ENCODE data around the gene IL19. TPM values are rescaled to one million over a fixed set of nuclear protein-coding genes. Genes with fewer than 3 reads are reported as not detected.

Gene IL19
- total RNA-seq, 1 donor from 2014 or later = not detected

DNA sequence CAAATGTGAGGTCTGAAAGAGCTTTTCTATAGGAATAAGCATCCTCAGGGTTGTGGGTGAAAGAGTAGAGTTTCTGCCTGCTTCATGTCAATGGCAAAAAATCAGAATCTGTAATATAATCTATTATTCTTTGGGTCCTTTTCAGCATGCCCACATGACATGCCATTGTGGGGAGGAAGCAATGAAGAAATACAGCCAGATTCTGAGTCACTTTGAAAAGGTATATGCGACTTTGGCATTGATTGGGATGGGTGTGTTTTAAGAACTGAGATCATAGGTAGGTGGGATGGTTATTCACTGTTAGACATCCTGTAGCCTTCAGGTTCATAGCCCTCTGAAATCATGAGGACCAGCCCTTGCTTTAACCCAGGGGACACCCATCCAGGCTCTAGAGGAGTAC, 96.7 kb downstream of the IL19 start:
- no peak overlapping the region for H3K27ac Mint-ChIP-seq
- peaks cover 5% of the 10 kb centered on the region for H3K4me1 Mint-ChIP-seq (ENCODE audit: low read depth)
- TF ChIP-seq, protein P1, sequence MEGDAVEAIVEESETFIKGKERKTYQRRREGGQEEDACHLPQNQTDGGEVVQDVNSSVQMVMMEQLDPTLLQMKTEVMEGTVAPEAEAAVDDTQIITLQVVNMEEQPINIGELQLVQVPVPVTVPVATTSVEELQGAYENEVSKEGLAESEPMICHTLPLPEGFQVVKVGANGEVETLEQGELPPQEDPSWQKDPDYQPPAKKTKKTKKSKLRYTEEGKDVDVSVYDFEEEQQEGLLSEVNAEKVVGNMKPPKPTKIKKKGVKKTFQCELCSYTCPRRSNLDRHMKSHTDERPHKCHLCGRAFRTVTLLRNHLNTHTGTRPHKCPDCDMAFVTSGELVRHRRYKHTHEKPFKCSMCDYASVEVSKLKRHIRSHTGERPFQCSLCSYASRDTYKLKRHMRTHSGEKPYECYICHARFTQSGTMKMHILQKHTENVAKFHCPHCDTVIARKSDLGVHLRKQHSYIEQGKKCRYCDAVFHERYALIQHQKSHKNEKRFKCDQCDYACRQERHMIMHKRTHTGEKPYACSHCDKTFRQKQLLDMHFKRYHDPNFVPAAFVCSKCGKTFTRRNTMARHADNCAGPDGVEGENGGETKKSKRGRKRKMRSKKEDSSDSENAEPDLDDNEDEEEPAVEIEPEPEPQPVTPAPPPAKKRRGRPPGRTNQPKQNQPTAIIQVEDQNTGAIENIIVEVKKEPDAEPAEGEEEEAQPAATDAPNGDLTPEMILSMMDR (IDR thresholded peaks at IDR 0.05; ENCODE audit: unreplicated experiment) = no peak
- DNase-seq (ENCODE audit: low spot score, unreplicated experiment) = no peak
- no peak overlapping the region for H3K4me3 Mint-ChIP-seq (ENCODE audit: low read depth)
- H3K9me3 Mint-ChIP-seq (ENCODE audit: low read depth) = no peaks in the 10 kb centered on the region
- peaks cover 41% of the 10 kb centered on the region for H3K27me3 Mint-ChIP-seq
- H3K36me3 Mint-ChIP-seq (ENCODE audit: insufficient read depth) = no peaks in the 10 kb centered on the region

DNA sequence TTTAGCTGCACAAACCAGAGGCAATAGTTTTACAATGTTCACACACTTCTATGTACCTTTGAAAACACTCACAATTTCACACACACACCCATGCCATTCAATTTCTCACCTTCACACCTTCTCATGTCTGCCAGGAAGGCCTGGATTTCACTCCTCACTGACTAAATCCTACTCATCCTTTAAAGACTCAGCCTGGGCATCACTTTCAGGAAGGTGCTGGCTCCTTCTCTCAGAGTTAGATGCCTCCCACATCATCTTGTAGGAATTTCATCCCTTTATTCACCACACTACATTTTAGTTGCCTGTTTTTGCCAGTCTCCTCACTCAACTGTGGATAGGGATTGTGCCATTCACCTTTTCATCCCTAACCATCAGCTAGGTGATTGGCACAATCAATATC, 97.1 kb downstream of the IL19 start:
- TF ChIP-seq, protein P1 (IDR thresholded peaks at IDR 0.05; ENCODE audit: unreplicated experiment) = no peak
- Mint-ChIP-seq H3K27ac (no peak overlapping the region), H3K27me3 (peaks cover 41% of the 10 kb centered on the region), H3K4me1 (ENCODE audit: low read depth) (peaks cover 5% of the 10 kb centered on the region), H3K36me3 (ENCODE audit: insufficient read depth) (no peaks in the 10 kb centered on the region), H3K9me3 (ENCODE audit: low read depth) (no peaks in the 10 kb centered on the region), H3K4me3 (ENCODE audit: low read depth) (no peak overlapping the region)
- DNase-seq (ENCODE audit: low spot score, unreplicated experiment) = no peak

DNA sequence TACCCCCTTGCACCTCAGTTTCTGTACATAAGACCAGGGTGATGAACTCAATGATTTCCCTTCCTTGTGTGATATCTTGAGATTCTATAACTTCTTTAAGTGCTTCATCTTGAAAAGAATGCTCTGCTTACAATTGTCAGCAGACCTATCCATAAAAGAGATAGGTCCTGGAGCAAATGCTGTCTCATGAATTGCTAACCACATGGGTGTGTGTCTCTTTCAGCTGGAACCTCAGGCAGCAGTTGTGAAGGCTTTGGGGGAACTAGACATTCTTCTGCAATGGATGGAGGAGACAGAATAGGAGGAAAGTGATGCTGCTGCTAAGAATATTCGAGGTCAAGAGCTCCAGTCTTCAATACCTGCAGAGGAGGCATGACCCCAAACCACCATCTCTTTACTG, 97.7 kb downstream of the IL19 start:
- TF ChIP-seq, protein P1 (IDR thresholded peaks at IDR 0.05; ENCODE audit: unreplicated experiment) = no peak
- Mint-ChIP-seq H3K4me3 (ENCODE audit: low read depth) (no peak overlapping the region), H3K4me1 (ENCODE audit: low read depth) (peaks cover 3% of the 10 kb centered on the region), H3K36me3 (ENCODE audit: insufficient read depth) (no peaks in the 10 kb centered on the region), H3K27me3 (peaks cover 36% of the 10 kb centered on the region), H3K9me3 (ENCODE audit: low read depth) (no peaks in the 10 kb centered on the region), H3K27ac (no peak overlapping the region)
- no peak for DNase-seq (ENCODE audit: low spot score, unreplicated experiment)

DNA sequence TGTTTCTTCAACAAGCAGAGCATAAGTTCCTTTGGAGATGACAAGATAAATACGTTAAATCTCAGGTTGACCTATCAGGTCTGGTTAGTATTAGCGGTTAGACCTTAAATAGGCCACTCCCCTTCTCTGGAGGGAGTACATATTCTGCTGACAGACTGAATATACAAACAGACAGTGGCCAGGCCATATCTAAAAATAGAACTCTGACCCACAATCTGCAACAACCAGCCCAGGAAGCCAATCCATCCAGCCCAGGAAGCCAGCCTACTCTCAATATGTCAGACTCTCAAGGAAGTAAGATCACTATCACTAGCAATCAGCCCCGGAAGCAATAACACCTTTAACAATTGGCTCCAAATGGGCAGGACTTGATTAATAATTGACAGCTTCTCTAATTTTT, 101.6 kb downstream of the IL19 start:
- no peak overlapping the region for H3K4me3 Mint-ChIP-seq (ENCODE audit: low read depth)
- H3K9me3 Mint-ChIP-seq (ENCODE audit: low read depth) = peaks cover 17% of the 10 kb centered on the region
- no peak overlapping the region for H3K27ac Mint-ChIP-seq
- H3K27me3 Mint-ChIP-seq = peaks cover 17% of the 10 kb centered on the region
- TF ChIP-seq, protein P1 (IDR thresholded peaks at IDR 0.05; ENCODE audit: unreplicated experiment) = no peak
- H3K36me3 Mint-ChIP-seq (ENCODE audit: insufficient read depth) = no peaks in the 10 kb centered on the region
- no peak for DNase-seq (ENCODE audit: low spot score, unreplicated experiment)
- no peaks in the 10 kb centered on the region for H3K4me1 Mint-ChIP-seq (ENCODE audit: low read depth)

DNA sequence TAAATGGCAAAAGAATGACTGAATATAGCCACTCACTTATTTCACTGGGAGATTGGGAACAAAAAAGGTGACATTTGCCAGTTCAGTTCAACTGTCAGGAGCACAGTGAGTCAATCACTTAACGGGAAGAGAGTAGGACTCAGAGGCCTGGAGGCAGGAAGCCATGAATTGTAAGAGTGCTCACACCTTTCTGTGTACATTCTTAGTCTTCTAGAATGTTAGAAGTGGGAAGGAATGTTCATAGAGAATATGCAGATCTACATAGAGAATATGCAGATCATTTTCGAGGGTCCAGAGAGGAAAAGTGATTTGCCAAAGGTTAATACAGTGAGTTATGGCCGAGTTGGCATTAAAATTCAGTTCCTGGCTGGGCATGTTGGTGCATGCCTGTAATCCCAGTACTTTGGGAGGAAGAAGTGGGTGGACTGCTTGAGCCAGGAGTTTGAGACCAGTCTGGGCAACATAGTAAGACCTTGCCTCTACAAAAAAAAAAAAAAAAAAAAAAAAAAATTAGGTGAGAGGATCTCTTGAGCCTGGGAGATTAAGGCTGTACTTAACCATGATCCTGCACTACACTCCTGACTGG, 103.1 kb downstream of the IL19 start:
- Mint-ChIP-seq H3K27ac (no peak overlapping the region), H3K4me1 (ENCODE audit: low read depth) (no peaks in the 10 kb centered on the region), H3K27me3 (peaks cover 6% of the 10 kb centered on the region), H3K36me3 (ENCODE audit: insufficient read depth) (no peaks in the 10 kb centered on the region), H3K9me3 (ENCODE audit: low read depth) (peaks cover 28% of the 10 kb centered on the region), H3K4me3 (ENCODE audit: low read depth) (no peak overlapping the region)
- TF ChIP-seq, protein P1 (IDR thresholded peaks at IDR 0.05; ENCODE audit: unreplicated experiment) = no peak
- DNase-seq (ENCODE audit: low spot score, unreplicated experiment) = no peak
